Measurements from ENCODE around the gene HLX.

Gene HLX

DNA sequence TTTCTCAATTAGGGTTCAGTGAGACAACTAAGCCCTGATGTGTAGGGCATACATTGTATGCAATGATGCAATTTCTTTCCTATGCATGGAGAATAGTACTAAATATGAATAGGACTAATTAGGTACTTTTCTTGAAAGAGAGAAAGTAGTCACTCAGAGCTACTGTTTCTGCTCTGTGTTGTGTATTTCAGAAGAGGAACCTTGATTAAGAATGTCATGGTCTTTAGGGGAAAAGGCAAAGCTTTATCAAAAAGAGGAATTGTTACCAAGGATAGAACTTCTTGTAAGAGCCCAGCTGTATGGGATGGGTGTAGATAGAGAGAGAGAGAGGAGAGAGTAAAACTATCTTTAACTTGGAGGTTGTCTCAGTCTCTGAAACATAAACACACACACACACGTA lies 49.1 kb downstream of the HLX start:
- DNase-seq: no peak

GRCh38 chr1:220928725-220929300 lies 49.6 kb downstream of the HLX start:
- DNase-seq: no peak

DNA sequence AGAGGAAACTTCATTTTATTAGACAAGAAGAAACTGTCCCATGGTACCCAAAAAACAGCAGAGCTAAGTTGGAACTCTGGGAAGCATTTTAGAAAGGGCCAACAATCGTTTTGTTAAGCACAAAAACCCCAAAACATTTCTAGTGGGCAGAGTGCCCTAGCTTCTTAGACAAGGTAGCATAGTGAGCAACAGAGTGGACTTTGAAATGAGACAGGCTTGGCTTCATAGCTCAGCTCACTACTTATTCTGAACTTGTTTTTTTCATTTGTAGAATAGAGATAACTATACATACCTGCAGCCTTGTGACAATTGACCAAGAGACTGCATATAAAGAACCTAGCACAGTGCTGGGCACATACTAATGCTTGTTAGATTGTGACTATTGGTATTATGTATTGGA lies 50.1 kb downstream of the HLX start:
- DNase-seq: no peak

Data from effector CD4-positive, alpha-beta T cell (primary cell).